Motor neuron (in vitro differentiated cells): ENCODE measurements around the gene DMBX1. TPM values are rescaled to one million over a fixed set of nuclear protein-coding genes. Genes with fewer than 3 reads are reported as not detected.

Source experiments
- ATAC-seq, 8 experiments: fragments of 200-7000 bp; cut with Tn5 transposase; replicated peaks in 6 of 8; 2 replicates each; pipeline ENCODE4 v1.8.0; 2021; ENCODE audit warnings: mild to moderate bottlenecking in 8 of 8, moderate library complexity in 8 of 8
- H3K27ac ChIP-seq, 2 donors: fragments of 250-450 bp; sonication (Bioruptor Pico); 2 replicates each; pipeline ENCODE4 v1.9.0; 2021; ENCODE audit warnings: antibody characterized with exemption in 2 of 2, mild to moderate bottlenecking in 2 of 2, moderate library complexity in 1 of 2
- H3K4me1 ChIP-seq, 2 donors: fragments of 250-450 bp; sonication (Bioruptor Pico); replicated peaks in 1 of 2; 2 replicates each; pipeline ENCODE4 v1.6.1; 2021; ENCODE audit warnings: antibody characterized with exemption in 2 of 2, mild to moderate bottlenecking in 2 of 2, moderate library complexity in 1 of 2
- H3K4me3 ChIP-seq, 5 donors: fragments of 250-450 bp; sonication (Bioruptor Pico); 2 replicates each; pipeline ENCODE4 v1.9.0; 2021; ENCODE audit warnings: antibody characterized with exemption in 5 of 5, mild to moderate bottlenecking in 5 of 5, moderate library complexity in 4 of 5
- WGBS, 10 experiments: fragments of 450-650 bp; shearing (Covaris generic); methylation state at CpG; one replicate each; pipeline ENCODE4 v1.0.0; 2022; 5-methylcytosine and 5-hydroxymethylcytosine counted together
- in situ Hi-C, 9 experiments: fragments of 400-800 bp; cut with MboI; loops; one replicate each; pipeline ENCODE4 v1.15.0; 2021; ENCODE audit warnings: low sequenced_read_pairs in 9 of 9, low pct_unique_long_range_greater_than_20kb in 2 of 9; ENCODE audit not compliant: unreplicated experiment in 9 of 9
- total RNA-seq, 8 experiments: library from RNA; unstranded; fragments of 300-600 nt; gene quantifications; 2 replicates each; pipeline versions ENCODE4 v1.2.3 to v1.2.4, GENCODE V29; 2022

DMBX1 gene
- total RNA-seq, 8 experiments from 2014 or later = 0.13 to 1.4 (median 0.15) TPM; not detected in 3

GRCh38 chr1:46464915-46465314, 24.7 kb upstream of the DMBX1 start:
- H3K4me3 ChIP-seq = no peak overlapping the region
- WGBS, 10 experiments = 0 to 88% (median 63%) methylated on average over 1 to 3 of the region's 3 CpGs; no CpG with 5 or more reads in 1 of the 10 experiments
- in situ Hi-C loops = no loop called here
- no peak for ATAC-seq
- no peak overlapping the region for H3K27ac ChIP-seq
- peaks cover 15 to 20% of the 10 kb centered on the region in 2 donors for H3K4me1 ChIP-seq

- peak overlapping the region; percentile 27 to 44 (median 30) for H3K4me3 ChIP-seq
- WGBS, 10 experiments = 18 to 100% (median 31%) methylated on average over 2 to 8 of the region's 20 CpGs; no CpG with 5 or more reads in 2 of the 10 experiments
- H3K27ac ChIP-seq = no peak overlapping the region
- H3K4me1 ChIP-seq = peaks cover 15 to 22% of the 10 kb centered on the region in 2 donors
- peak in 1 of 8 experiments; percentile 1 for ATAC-seq
- in situ Hi-C loops = no loop called here
Measured at GRCh38 chr1:46465981-46466476, 23.6 kb upstream of the DMBX1 start.

- Histone ChIP-seq H3K4me1 (peaks cover 15 to 16% of the 10 kb centered on the region in 2 donors), H3K4me3 (peak overlapping the region; percentile 27 to 44 (median 30)), H3K27ac (no peak overlapping the region)
- in situ Hi-C loops = no loop called here
- peak; percentile 80 to 91 (median 86) for ATAC-seq
- WGBS, 10 experiments = 0 to 17% (median 15%) methylated on average over 3 to 13 of the region's 84 CpGs; no CpG with 5 or more reads in 7 of the 10 experiments
Measured at GRCh38 chr1:46466477-46467182, 23.0 kb upstream of the DMBX1 start.

GRCh38 chr1:46467183-46467504, 22.5 kb upstream of the DMBX1 start:
- Histone ChIP-seq H3K4me3 (peak overlapping the region; percentile 27 to 44 (median 30)), H3K4me1 (peaks cover 10 to 12% of the 10 kb centered on the region in 2 donors), H3K27ac (no peak overlapping the region)
- 38 to 71% (median 45%) methylated on average over 2 to 7 of the region's 8 CpGs; no CpG with 5 or more reads in 4 of the 10 experiments for WGBS, 10 experiments
- in situ Hi-C loops = no loop called here
- ATAC-seq = no peak

GRCh38 chr1:46469881-46470280, 19.8 kb upstream of the DMBX1 start:
- WGBS, 10 experiments = 0 to 69% (median 12%) methylated on average over 1 to 4 of the region's 4 CpGs; no CpG with 5 or more reads in 5 of the 10 experiments
- no peak overlapping the region for H3K4me3 ChIP-seq
- H3K27ac ChIP-seq = no peak overlapping the region
- no peak for ATAC-seq
- peaks cover 8 to 12% of the 10 kb centered on the region in 2 donors for H3K4me1 ChIP-seq
- in situ Hi-C loops = loop anchor here in 1 of 9 experiments (10.0 kb wide), 1 partner anchor 55 kb away; no protein-coding TSS in a partner anchor

- Histone ChIP-seq H3K27ac (no peak overlapping the region), H3K4me3 (no peak overlapping the region), H3K4me1 (peaks cover 3 to 6% of the 10 kb centered on the region in 2 donors)
- no peak for ATAC-seq
- 10 to 100% (median 51%) methylated on average over 1 to 7 of the region's 7 CpGs; no CpG with 5 or more reads in 2 of the 10 experiments for WGBS, 10 experiments
- in situ Hi-C loops = loop anchor here in 1 of 9 experiments (10.0 kb wide), 1 partner anchor 53 kb away; no protein-coding TSS in a partner anchor
Measured at GRCh38 chr1:46471848-46472492, 17.7 kb upstream of the DMBX1 start.

GRCh38 chr1:46472498-46473181, 17.0 kb upstream of the DMBX1 start:
- Histone ChIP-seq H3K4me3 (no peak overlapping the region), H3K4me1 (peaks cover 0 to 3% of the 10 kb centered on the region in 2 donors), H3K27ac (no peak overlapping the region)
- ATAC-seq = no peak
- 17 to 73% (median 44%) methylated on average over 1 to 6 of the region's 7 CpGs; no CpG with 5 or more reads in 1 of the 10 experiments for WGBS, 10 experiments
- in situ Hi-C loops = loop anchor here in 1 of 9 experiments (10.0 kb wide), 1 partner anchor 52 kb away; no protein-coding TSS in a partner anchor

GRCh38 chr1:46473991-46474390, 15.6 kb upstream of the DMBX1 start:
- Histone ChIP-seq H3K27ac (no peak overlapping the region), H3K4me3 (no peak overlapping the region), H3K4me1 (peaks cover 0 to 3% of the 10 kb centered on the region in 2 donors)
- 20 to 44% (median 34%) methylated on average over 1 to 4 of the region's 4 CpGs; no CpG with 5 or more reads in 4 of the 10 experiments for WGBS, 10 experiments
- no peak for ATAC-seq
- in situ Hi-C loops = loop anchor here in 1 of 9 experiments (10.0 kb wide), 1 partner anchor 51 kb away; no protein-coding TSS in a partner anchor

GRCh38 chr1:46474570-46474969, 15.1 kb upstream of the DMBX1 start:
- 20 to 100% (median 71%) methylated on average over 1 to 10 of the region's 20 CpGs; no CpG with 5 or more reads in 6 of the 10 experiments for WGBS, 10 experiments
- in situ Hi-C loops = loop anchor here in 1 of 9 experiments (10.0 kb wide), 1 partner anchor 50 kb away; no protein-coding TSS in a partner anchor
- no peak overlapping the region for H3K27ac ChIP-seq
- no peak for ATAC-seq
- H3K4me3 ChIP-seq = no peak overlapping the region
- H3K4me1 ChIP-seq = peaks cover 0 to 3% of the 10 kb centered on the region in 2 donors

GRCh38 chr1:46476673-46477072, 13.0 kb upstream of the DMBX1 start:
- no peak overlapping the region for H3K27ac ChIP-seq
- peak in 3 of 8 experiments; percentile 11 to 17 (median 16) for ATAC-seq
- in situ Hi-C loops = loop anchor here in 1 of 9 experiments (10.0 kb wide), 1 partner anchor 48 kb away; no protein-coding TSS in a partner anchor
- no peak overlapping the region for H3K4me3 ChIP-seq
- WGBS, 10 experiments = 14 to 60% methylated on average over 1 of the region's 2 CpGs; no CpG with 5 or more reads in 8 of the 10 experiments
- no peaks in the 10 kb centered on the region for H3K4me1 ChIP-seq

GRCh38 chr1:46477153-46477929, 12.3 kb upstream of the DMBX1 start:
- no peaks in the 10 kb centered on the region for H3K4me1 ChIP-seq
- peak; percentile 65 to 95 (median 75) for ATAC-seq
- H3K4me3 ChIP-seq = no peak overlapping the region
- no peak overlapping the region for H3K27ac ChIP-seq
- WGBS, 10 experiments = 21 to 83% (median 40%) methylated on average over 1 to 9 of the region's 11 CpGs; no CpG with 5 or more reads in 3 of the 10 experiments
- in situ Hi-C loops = loop anchor here in 1 of 9 experiments (10.0 kb wide), 1 partner anchor 47 kb away; no protein-coding TSS in a partner anchor
